ENCODE measurements around the gene CCDC180.

CCDC180 gene

DNA sequence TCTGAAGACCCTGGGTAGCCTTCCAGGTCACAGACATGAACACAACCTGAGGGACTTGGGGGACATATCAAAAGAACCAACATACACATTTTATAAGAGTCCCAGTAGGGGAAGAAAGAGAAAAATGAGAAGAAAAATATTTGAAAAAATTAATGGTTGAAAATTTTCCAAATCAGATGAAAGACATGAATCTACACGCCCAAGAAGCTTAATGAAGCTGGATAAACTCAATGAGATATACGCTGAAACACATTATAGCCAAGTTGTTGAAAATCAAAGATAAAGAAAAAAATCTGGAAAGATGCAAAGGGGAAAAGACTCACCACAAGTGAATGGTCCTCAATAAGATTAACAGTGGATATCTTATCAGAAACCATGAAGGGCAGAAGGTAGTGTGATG lies 9.6 kb upstream of the CCDC180 start:
- no peak overlapping the region for H3K27ac ChIP-seq (ENCODE audit: low read length)
- no peak overlapping the region for H3K4me2 ChIP-seq (ENCODE audit: low read length)
- H3K79me2 ChIP-seq (ENCODE audit: low read length): no peaks in the 10 kb centered on the region
- H3K9me3 ChIP-seq (ENCODE audit: insufficient read depth, low read length): no peaks in the 10 kb centered on the region
- peaks cover 10% of the 10 kb centered on the region for H3K4me1 ChIP-seq (ENCODE audit: low read length)
- no peaks in the 10 kb centered on the region for H3K36me3 ChIP-seq (replicated peaks; ENCODE audit: low read depth, low read length)
- no peaks in the 10 kb centered on the region for H4K20me1 ChIP-seq (ENCODE audit: insufficient read depth, low read length)
- TF ChIP-seq EZH2phosphoT487 (IDR thresholded peaks at IDR 0.05; ENCODE audit: low read depth): no peak
- TF ChIP-seq, protein P1, sequence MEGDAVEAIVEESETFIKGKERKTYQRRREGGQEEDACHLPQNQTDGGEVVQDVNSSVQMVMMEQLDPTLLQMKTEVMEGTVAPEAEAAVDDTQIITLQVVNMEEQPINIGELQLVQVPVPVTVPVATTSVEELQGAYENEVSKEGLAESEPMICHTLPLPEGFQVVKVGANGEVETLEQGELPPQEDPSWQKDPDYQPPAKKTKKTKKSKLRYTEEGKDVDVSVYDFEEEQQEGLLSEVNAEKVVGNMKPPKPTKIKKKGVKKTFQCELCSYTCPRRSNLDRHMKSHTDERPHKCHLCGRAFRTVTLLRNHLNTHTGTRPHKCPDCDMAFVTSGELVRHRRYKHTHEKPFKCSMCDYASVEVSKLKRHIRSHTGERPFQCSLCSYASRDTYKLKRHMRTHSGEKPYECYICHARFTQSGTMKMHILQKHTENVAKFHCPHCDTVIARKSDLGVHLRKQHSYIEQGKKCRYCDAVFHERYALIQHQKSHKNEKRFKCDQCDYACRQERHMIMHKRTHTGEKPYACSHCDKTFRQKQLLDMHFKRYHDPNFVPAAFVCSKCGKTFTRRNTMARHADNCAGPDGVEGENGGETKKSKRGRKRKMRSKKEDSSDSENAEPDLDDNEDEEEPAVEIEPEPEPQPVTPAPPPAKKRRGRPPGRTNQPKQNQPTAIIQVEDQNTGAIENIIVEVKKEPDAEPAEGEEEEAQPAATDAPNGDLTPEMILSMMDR (IDR thresholded peaks at IDR 0.05; ENCODE audit: low read depth, low read length): no peak
- H3K27me3 ChIP-seq (ENCODE audit: low read depth, low read length): no peaks in the 10 kb centered on the region
- H3K9ac ChIP-seq (ENCODE audit: low read length): no peak overlapping the region
- no peak overlapping the region for H3K4me3 ChIP-seq (ENCODE audit: low read length)
- no peak overlapping the region for H2AFZ ChIP-seq (ENCODE audit: low read depth, low read length)

DNA sequence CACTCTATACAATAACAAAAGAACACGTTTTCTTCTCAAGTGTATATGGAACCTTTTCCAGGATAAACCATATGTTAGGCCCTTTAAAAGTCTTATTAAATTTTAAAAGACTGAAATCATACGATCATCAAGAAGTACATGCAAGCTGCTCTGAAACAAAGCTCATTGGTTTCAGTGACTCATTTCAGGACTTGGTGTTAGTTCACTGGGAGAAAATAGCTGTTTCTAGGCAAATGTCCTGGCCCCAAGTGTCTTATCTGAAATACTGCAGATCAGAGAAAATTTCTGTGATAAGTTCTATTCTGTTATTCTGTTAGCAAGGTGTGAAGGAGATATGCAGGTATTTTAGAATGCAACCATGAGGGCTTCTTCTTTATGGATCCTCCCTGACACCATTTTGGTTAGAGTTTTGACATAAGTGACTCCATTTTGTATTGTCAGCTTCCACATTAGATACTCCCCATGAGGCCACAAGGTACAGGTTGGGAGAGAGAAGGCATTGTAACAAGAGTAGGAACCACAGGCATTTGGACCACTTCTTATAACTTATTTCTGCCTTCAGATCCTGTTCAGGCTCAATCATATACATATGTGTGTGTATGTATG lies 7.5 kb upstream of the CCDC180 start:
- no peaks in the 10 kb centered on the region for H3K36me3 ChIP-seq (replicated peaks; ENCODE audit: low read depth, low read length)
- H3K9me3 ChIP-seq (ENCODE audit: insufficient read depth, low read length): no peaks in the 10 kb centered on the region
- H2AFZ ChIP-seq (ENCODE audit: low read depth, low read length): no peak overlapping the region
- no peak overlapping the region for H3K27ac ChIP-seq (ENCODE audit: low read length)
- H3K9ac ChIP-seq (ENCODE audit: low read length): no peak overlapping the region
- H3K79me2 ChIP-seq (ENCODE audit: low read length): no peaks in the 10 kb centered on the region
- H3K4me2 ChIP-seq (ENCODE audit: low read length): peak overlapping the region; percentile 55
- no peaks in the 10 kb centered on the region for H3K27me3 ChIP-seq (ENCODE audit: low read depth, low read length)
- peaks cover 10% of the 10 kb centered on the region for H3K4me1 ChIP-seq (ENCODE audit: low read length)
- H4K20me1 ChIP-seq (ENCODE audit: insufficient read depth, low read length): no peaks in the 10 kb centered on the region
- TF ChIP-seq EZH2phosphoT487 (IDR thresholded peaks at IDR 0.05; ENCODE audit: low read depth): no peak
- TF ChIP-seq, protein P1 (IDR thresholded peaks at IDR 0.05; ENCODE audit: low read depth, low read length): no peak
- H3K4me3 ChIP-seq (ENCODE audit: low read length): peak overlapping the region; percentile 12

DNA sequence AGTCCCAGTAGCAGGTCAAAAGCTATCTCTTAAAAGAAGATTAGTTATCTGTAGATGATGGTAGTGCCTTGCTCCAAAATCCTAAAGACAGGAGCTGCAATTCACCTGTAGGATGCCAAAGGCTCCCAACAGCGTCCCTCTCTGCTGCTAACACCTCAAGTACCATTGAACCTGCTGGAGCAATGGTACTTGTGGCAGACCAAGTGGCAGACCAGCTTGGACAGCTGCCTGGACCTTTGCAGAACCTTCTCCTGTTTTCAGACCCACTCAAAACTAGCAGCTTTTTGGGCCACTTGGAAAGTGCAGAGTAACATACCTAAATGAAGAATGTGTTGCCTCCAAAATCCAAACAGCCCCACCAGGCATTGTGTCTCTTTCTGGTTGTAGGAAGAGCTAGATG lies 6.9 kb upstream of the CCDC180 start:
- Histone ChIP-seq H3K9me3 (ENCODE audit: insufficient read depth, low read length) (no peaks in the 10 kb centered on the region), H3K9ac (ENCODE audit: low read length) (no peak overlapping the region), H3K27ac (ENCODE audit: low read length) (no peak overlapping the region), H3K79me2 (ENCODE audit: low read length) (no peaks in the 10 kb centered on the region), H4K20me1 (ENCODE audit: insufficient read depth, low read length) (no peaks in the 10 kb centered on the region), H3K36me3 (replicated peaks; ENCODE audit: low read depth, low read length) (no peaks in the 10 kb centered on the region), H3K4me3 (ENCODE audit: low read length) (no peak overlapping the region), H3K4me1 (ENCODE audit: low read length) (peaks cover 10% of the 10 kb centered on the region), H3K4me2 (ENCODE audit: low read length) (no peak overlapping the region), H3K27me3 (ENCODE audit: low read depth, low read length) (no peaks in the 10 kb centered on the region), H2AFZ (ENCODE audit: low read depth, low read length) (no peak overlapping the region)
- no peak for TF ChIP-seq EZH2phosphoT487 (IDR thresholded peaks at IDR 0.05; ENCODE audit: low read depth)
- TF ChIP-seq, protein P1 (IDR thresholded peaks at IDR 0.05; ENCODE audit: low read depth, low read length): no peak

DNA sequence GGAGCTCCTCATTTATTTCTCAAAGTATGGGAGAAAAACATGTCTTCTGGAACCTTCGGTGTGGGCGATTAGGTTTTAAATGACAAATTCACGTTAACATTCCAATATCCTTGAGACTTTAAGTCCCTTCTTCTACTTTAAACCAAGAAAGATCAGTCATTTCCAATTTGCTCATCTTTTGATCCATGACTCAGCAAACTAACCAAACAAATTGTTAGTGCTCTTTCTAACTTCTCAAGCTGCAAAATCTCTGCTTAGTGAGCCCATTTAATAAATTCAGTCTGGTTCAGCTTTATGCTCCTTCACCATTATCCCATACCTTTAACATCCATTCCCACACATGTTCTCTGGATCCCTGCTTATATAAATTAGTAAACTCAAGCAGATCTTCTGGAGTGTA lies 5.5 kb upstream of the CCDC180 start:
- TF ChIP-seq EZH2phosphoT487 (IDR thresholded peaks at IDR 0.05; ENCODE audit: low read depth): no peak
- TF ChIP-seq, protein P1 (IDR thresholded peaks at IDR 0.05; ENCODE audit: low read depth, low read length): no peak
- H3K4me1 ChIP-seq (ENCODE audit: low read length): peaks cover 10% of the 10 kb centered on the region
- no peaks in the 10 kb centered on the region for H3K9me3 ChIP-seq (ENCODE audit: insufficient read depth, low read length)
- no peaks in the 10 kb centered on the region for H4K20me1 ChIP-seq (ENCODE audit: insufficient read depth, low read length)
- H3K27me3 ChIP-seq (ENCODE audit: low read depth, low read length): no peaks in the 10 kb centered on the region
- no peak overlapping the region for H3K4me2 ChIP-seq (ENCODE audit: low read length)
- no peak overlapping the region for H2AFZ ChIP-seq (ENCODE audit: low read depth, low read length)
- no peaks in the 10 kb centered on the region for H3K79me2 ChIP-seq (ENCODE audit: low read length)
- H3K36me3 ChIP-seq (replicated peaks; ENCODE audit: low read depth, low read length): no peaks in the 10 kb centered on the region
- no peak overlapping the region for H3K9ac ChIP-seq (ENCODE audit: low read length)
- no peak overlapping the region for H3K4me3 ChIP-seq (ENCODE audit: low read length)
- H3K27ac ChIP-seq (ENCODE audit: low read length): no peak overlapping the region

All from OCI-LY3 (cell line).